IPS-NIHi11 (cell line): Measurements from ENCODE around the gene ZC3H4.
"Not testable (repeated sequence)": the region's sequence is repeated elsewhere in the genome, so short reads cannot be mapped to it uniquely, and the experiment has no call there.

Experiments
- DNase-seq: peaks from one replicate; pipeline ENCODE4 v3.0.0; 2012; ENCODE audit warnings: mixed read lengths, low spot score

ZC3H4 gene

GRCh38 chr19:47107953-47108746 lies 5.4 kb downstream of the ZC3H4 start:
- DNase-seq, result no peak

- no peak for DNase-seq
These were observed 6.2 kb downstream of the ZC3H4 start for GRCh38 chr19:47107202-47107952.

- no peak for DNase-seq
These were observed 6.8 kb downstream of the ZC3H4 start for GRCh38 chr19:47106821-47107201.

GRCh38 chr19:47105874-47106273 lies 7.7 kb downstream of the ZC3H4 start:
- no peak for DNase-seq

- no peak for DNase-seq
These were observed 8.9 kb downstream of the ZC3H4 start for GRCh38 chr19:47104680-47105079.

DNA sequence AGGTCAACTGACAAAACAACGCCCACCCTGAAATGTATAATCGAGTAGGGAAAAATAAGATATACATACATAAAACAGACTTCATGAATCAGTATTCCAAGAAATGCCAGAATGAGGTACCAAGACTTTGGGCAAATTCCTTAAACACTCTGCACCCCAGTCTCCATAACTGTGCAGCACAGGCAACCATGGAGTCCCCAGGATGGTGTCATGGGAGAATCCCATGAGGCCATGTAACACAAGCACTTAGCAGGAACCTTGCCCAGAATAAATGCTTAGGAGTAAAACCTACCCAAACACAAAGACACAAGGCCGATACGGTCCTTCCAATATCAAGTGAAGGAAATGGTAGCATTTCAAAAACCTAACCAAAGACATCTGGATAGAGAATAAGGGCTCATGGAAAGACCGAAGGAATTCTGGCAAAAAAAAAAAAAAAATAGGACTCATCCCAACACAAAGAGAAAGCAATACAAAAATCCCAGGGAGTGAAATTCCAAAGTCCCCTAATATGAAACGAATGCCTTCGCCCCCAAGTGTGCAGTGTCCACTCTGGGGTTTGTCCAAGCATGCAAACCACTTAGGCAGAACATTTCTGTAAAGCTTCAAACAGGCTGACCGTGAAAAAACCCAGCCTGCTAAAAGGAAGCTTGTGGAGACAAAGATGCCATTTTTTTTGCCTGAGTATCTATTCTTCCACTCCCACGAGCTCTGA lies 11.1 kb downstream of the ZC3H4 start:
- DNase-seq, result no peak

- not testable (repeated sequence) for DNase-seq
These were observed 12.5 kb downstream of the ZC3H4 start for GRCh38 chr19:47101116-47101515.

- DNase-seq, result no peak
These were observed 13.3 kb downstream of the ZC3H4 start for GRCh38 chr19:47100290-47100689.

- no peak for DNase-seq
These were observed 14.0 kb downstream of the ZC3H4 start for GRCh38 chr19:47099576-47100050.

DNA sequence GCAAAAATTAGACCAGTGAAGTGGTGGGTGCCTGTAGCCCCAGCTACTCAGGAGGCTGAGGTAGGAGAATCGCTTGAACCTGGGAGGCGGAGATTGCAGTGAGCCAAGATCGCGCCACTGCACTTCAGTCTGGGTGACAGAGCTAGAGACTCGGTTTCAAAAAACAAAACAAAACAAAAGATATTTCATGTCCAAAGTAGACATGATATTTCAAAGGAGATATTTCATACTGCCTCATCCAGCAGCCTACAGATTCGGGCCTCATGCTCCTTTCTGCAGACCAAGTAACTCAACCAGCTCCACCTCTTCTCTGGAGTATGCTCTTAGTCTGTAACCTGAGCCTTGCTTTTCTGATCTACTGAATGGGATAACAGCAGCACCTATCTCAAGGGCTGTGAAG lies 15.0 kb downstream of the ZC3H4 start:
- no peak for DNase-seq

DNA sequence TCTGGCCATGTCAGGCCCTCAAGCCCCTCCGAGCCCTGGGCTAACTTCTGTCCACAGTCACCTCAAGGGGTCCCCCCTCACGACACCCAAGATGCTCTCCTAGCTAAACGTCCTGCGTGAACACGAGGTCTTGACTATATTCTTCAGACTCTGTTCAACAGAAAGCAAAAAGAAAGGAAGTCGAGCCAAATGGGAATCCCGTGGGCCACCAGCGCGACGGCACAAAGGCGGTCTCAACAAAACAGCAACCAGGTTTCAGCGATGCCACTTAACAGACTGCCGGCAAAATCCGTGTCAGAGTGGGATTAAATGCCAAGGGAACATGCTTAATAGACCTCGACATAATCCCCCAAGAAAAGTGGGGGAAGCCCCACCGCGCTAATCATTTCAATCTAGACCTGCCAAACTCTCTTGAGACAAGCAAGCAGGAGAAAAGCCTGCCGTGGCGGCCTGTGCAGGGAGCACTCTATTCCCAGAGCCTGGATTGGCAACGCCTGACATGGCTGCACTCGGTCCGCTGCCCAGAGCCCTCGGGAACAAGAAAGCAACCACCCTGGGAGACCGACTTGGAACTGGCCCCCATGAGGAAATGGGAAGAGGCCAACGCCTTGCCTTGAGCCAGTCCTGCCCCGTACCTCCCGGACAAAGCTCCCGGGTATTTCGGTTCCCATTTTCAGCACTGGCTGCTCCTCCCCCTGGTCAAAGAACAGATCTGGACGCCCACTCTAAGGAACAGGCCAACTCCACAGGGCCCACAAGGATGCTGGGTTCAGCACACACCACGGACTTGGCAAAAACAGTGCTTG lies 16.0 kb downstream of the ZC3H4 start:
- no peak for DNase-seq

DNA sequence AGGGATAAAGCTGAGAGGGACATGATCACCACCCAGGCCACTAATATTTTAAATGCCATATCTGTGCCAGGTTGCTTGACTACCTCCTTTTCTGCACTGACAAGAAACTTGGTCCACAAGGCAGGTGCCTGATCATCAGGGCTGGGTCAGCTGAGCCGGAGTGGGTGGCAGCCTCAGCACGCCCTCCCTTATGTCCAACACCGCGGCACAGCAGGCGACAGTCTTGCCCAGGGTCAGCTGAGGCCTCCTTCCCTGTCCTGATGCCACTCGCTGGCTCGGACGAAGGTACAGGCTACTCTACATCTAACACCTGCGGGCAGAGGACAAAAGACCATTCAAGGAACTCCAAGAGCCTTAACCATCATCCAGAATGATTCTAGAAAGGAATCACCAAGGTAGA lies 16.9 kb downstream of the ZC3H4 start:
- DNase-seq, result no peak

GRCh38 chr19:47096100-47096704 lies 17.4 kb downstream of the ZC3H4 start:
- DNase-seq, result peak; percentile 62

DNA sequence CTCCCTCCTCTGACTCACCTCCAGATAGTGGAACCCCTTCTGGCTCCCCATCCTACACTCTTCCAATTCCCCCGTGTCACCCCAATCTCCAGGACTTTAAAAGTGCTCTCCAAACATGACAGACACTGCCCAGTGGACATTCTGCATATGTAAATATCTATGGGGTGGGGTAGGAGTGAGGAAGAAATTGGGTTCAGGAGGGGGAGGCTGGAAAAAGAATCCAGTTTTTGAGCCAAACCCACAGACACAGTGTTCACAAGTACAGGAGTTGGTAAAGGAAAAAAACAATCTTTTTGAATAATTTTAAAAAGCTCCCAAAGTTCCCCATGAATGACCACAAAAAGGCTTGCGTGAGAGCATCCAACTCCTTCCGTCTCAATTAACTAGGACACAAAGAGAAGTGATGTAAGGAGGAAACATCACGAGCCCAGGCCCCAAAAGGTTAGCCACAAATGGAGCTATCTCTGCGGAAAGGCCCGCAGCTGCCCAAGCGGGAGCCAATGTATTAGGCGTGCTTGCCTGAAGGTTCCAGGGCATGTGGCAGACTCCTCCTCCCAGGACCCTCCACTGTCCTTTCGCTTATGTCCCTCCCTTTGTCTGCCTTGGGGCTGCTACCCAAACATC lies 18.0 kb downstream of the ZC3H4 start:
- DNase-seq, result no peak

DNA sequence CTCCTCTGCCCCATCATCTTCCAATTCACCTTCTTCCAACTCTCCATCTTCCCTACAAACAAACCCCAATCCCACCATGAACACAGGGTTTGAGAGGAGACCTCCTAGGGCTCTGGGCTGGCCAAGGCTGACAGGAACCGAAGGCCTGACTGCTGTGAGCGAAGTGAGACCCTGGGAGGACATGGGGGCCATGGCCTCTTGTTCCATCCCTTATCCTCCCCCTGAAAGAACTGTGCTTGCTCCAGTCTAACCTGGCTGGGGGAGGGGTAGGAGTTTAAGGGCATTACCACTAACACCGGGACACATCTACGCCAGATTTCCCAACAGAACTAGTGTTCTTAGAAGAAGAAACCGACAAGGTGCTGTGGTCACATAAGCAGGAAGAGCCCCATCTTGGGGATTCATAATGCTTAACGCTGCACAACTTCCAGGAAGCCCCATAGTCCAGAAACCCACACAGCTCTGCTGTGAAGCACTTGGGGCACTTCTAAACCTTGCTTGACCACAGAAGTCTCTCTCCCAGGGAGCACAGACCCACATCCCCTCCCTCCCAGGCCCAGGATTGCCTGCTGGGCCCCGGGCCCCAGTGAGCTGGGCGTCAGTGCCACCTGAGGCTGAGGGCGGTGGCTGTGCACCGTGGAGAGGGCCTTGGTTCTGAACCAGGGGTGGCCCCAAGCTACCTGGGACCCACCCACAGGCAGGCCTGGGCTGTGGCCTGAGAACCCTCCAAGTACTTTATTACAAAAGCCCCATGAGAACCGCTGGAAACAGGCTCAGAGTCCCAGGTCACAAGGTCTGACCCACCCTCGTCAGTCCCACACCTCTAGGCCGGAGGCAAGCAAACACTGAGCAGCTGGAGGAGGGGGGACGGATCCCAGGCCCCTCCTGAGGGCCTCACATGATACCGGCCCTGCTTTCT lies 18.8 kb downstream of the ZC3H4 start:
- no peak for DNase-seq

DNA sequence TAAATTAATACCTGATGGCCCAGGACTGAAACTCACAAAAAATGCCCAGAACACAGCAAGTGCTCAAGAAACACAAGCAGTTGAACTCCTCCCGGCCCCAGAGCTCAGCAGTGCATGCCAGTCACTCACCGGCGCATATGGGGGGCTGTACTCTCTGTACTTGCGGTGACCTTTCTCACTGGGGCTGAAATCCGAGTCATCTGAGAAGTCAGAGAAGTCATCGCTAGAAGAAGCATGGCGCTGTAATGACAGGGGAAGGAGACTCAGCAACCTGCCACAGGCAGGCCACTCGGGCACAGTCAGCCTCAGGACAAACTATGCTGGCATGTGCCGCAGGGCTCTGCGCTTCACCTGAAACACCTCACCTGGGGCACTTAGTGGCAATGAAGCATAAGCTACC lies 19.7 kb downstream of the ZC3H4 start:
- DNase-seq, result no peak

DNA sequence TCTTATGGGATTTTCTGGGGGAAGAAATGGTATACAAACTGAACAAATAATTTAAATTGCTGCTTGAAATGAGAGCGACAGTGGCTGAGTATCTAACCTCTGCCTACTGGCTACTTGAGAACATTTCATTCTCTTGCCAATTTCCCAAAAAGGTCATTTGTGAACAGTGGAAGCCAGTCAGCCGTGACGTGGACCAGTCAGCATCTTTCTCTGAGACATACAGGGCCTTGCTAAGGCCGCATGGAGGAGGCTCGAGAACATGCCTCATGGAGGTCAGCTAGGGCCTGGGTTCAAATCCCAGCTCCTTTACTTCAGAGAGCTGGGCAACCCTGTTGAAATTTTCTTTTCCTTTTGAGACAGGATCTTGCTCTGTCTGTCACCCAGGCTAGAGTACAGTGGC lies 20.3 kb downstream of the ZC3H4 start:
- no peak for DNase-seq

DNA sequence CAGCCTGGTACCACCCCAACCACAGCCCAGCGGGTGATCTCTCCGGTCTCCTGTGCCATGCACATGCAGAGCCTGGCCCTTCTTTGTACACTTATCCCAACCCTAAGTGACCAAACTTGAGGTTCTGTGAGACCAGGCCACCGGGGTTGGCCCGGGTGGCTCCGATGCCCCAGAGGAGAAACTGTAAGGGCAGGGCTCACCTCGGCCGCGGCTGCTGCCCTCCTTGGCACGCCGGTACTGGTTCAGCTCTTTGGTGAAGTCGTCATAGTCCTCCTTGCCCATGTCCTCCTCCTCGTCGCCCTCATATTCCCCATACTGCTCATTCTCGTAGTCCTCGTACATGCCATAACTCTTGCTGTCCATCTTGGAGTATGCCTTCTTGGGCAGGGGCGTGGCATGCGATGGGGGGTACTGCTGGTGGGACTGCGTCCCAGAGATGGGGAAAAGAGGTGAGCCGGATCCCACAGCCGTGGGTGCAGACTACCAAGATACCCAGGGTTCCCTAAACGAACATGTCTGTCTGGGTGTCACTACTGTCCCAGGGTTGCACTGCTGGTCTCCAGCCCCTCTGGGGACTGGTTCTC lies 23.7 kb downstream of the ZC3H4 start:
- DNase-seq, result no peak

- DNase-seq, result no peak
These were observed 27.3 kb downstream of the ZC3H4 start for GRCh38 chr19:47086280-47086679.
